ENCODE data around the gene ZRANB1.

ZRANB1 gene

DNA sequence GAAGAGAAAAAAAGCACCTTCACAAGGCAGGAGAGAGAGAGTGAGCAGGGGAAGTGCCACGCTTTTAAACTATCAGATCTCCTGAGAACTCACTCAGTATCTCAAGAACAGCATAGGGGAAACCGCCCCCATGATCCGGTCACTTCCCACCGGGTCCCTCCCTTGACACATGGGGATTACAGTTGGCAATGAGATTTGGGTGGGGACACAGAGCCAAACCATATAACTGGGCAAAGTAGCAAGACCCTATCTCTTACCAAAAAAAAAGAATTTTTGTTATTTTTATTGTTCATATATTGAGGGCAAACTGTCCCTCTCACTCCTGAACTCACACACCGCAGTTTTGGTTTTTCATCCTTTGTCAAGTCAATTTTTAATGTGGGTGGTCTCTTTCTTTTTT is 18.2 kb upstream of the ZRANB1 start:
- DNase-seq, result no peak

DNA sequence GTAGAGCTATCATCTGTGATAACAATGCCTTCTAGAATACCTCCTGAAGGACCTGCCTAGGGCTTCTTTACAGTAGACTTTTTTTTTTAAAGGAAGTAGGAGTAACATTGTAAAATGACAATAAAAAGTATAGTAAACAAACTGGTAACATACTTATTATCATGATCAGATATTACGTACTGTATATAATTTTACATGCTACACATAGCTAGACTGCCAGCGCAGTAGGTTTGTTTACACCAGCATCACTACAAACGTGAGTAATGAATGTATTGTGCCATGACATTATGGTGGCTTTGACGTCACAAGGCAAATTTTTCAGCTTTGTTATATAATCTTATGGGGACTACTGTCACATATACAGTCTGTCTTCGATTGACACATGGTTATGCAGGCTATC is 15.4 kb upstream of the ZRANB1 start:
- DNase-seq, result no peak

DNA sequence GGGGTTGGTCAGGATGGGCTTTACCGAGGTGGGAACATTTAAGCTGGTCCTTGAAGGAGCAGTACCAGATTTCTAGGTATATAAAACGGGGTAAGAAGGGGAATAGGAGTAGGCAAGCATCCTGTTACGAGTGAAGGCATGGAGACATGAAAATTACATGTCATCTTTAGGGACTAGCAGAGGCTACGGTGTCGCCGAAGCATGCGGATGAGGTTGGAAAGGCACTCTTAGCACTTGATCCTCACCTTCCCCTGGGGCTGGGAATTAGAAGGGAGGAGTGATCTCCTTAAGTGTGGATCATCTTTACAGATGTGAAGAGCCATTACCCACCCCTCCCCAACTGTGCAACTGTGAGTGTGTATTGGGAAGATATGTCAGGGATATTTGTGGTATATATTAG is 13.8 kb upstream of the ZRANB1 start:
- DNase-seq, result no peak

DNA sequence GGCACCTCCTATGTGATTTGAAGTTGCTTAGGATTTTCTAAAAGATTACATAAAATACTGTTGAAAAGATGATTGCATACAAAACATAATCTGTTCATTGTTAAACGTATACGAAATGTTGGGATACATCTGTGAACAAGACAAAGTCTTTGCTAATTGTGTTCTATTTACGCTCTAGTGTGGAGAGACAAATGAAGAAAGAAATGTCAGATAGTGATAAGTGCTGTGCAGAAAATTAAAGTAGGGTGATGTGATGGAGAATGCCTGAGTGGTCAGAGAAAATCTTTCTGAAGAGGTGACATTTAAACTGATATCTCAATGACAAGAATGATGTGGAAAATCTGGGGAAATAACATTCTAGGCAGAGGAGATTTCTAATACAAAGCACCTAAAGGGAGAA is 13.4 kb upstream of the ZRANB1 start:
- no peak for DNase-seq

DNA sequence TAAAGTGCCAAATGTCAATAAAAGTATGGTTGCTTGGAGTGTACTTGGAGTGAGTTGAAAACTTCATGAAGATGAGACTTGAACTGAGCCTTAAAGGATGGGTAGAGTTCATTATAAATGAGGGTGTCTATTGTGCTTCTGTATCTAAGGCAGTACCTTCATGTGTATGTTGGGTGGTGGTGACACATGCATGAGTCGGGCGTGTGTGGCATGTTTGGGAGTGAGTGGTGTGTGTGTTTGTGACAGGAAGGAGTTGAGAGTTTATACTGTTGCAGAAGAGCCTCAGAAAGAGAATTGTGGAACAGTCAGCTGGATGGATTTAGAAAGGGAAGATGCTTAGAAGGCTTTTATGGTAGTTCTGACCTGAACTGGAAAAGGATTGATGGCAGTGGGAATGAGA is 6.0 kb upstream of the ZRANB1 start:
- DNase-seq, result no peak

DNA sequence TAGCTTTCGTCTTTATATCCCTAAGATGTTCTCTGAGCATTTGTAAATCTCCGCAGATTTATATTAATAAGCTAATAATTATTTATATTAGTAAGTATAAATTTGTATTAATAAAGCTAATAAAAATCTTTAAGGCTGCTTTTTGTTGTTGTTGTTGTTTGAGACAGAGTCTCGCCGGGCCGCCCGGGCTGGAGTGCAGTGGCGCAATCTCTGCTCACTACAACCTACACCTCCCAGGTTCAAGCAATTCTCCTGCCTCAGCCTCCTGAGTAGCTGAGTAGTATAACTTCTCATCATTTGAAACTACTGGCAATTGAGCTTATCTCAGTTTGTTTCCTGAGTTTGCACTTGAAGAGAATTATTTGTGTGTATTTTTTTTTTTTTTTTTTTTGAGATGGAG is 5.1 kb upstream of the ZRANB1 start:
- DNase-seq, result no peak

DNA sequence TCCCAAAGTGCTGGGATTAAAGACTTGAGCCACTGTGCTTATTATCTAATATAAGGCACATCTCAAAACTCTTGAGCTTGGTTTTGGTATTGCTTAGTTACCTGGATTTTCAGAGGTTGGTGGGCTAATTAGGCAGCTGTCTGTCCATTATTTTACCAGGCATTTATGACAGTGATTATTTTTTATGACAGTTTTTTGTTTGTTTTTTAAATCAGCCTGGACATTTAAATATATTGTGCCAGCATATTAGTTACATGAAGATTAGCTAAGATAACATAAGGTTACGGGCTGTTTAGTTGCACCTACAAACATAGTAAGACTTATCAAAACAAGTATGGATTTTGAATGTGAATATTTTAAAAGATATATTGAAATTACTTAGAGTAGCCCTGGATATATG is 2.6 kb upstream of the ZRANB1 start:
- DNase-seq, result no peak

DNA sequence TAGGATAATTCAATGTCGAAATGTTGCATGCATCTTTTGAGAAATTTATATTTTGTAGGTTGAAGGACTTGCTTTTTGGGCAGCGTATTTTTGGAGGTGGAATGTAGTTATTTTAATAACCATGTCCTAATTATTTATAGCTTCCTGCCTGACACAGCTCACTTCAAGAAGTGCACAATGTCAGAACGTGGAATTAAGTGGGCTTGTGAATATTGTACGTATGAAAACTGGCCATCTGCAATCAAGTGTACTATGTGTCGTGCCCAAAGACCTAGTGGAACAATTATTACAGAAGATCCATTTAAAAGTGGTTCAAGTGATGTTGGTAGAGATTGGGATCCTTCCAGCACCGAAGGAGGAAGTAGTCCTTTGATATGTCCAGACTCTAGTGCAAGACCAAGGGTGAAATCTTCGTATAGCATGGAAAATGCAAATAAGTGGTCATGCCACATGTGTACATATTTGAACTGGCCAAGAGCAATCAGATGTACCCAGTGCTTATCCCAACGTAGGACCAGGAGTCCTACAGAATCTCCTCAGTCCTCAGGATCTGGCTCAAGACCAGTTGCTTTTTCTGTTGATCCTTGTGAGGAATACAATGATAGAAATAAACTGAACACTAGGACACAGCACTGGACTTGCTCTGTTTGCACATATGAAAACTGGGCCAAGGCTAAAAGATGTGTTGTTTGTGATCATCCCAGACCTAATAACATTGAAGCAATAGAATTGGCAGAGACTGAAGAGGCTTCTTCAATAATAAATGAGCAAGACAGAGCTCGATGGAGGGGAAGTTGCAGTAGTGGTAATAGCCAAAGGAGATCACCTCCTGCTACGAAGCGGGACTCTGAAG is 620 bp downstream of the ZRANB1 start:
- DNase-seq, result no peak

DNA sequence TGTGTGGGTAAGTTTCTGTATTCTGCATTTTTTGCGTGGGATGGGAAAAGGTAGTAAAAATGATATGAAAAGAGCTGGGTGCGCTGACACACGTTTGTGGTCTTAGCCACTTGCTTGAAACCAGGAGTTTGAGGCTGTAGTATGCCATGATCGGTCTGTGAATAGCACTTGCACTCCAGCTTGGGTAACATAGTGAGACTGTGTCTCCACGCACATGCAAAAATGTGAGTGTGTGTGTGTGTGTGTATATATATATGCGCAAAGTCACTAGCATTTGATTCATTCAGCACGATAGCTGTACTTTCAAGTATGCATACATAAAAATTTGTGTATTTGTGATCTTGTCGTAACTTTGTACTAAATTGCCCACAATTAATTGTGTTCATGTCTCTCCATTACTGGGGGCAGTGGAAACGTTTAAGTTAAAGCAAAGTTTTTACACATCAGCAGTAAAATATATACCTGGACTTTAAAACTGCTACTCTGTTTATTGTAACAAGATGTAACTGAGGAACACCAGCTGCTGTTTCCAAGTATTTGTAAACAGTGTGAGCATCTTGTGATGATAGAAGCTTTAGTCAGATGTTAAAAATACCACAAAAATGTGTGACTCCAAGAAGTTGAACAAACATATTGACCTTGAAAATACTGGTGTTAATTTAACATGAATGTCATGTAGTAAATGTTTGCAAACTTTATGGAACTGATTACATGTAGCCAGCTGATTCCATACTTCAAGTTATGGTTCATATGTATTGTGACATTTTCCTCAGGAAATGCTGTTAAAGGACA is 1.6 kb downstream of the ZRANB1 start:
- DNase-seq, result no peak

DNA sequence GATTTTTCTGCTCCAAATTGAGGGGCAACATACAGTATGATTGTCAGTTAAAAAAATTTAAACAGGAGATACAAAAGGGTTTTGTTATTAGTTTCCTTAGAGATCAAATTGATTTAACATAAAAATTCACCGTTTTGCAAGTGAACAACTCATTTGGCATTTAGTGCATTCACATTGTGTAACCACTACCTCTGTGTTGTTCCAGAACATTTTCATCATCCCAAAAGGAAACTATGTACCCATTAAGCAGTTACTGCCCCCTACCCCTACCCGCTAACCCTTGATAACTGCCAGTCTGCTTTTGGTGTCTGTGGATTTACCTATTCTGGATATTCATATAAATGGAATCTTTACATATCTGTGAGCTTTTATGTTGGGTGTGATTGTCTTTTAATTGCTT is 3.1 kb downstream of the ZRANB1 start:
- no peak for DNase-seq

DNA sequence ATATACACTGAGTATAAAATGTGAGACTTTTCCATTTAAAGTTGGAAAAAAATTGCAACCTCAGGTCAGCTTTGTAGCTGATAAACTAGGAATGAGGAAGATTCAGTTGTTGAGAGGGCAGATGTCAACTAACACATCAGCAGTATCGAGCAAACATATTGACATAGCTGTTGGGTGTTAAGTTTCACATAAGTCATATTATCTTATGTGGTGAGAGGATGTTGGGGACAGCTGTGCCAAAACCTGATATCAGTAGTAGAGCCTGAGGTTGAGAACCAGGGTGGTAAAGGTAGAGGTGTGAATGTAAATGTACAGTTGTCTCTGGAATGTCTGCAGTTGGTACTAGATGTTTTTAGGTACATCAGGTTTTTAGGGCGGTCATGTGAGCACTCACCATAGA is 5.0 kb downstream of the ZRANB1 start:
- DNase-seq, result no peak

DNA sequence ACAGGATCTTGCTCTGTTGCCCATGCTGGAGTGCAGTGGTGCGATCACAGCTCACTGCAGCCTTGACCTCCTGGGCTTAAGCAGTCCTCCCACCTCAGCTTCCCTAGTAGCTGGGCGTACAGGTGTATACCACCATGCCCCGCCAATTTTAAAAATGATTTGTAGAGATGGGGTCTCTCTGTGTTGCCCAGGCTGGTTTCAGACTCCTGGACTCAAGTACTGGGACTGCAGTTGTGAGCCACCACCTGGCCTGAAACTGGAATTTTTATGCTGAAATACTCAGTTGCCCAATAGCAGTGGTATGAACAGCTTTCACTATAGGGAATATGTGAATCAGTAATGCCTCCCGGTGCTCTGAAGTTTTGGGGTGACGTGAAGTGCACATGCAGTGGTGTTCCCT is 7.6 kb downstream of the ZRANB1 start:
- DNase-seq, result no peak

DNA sequence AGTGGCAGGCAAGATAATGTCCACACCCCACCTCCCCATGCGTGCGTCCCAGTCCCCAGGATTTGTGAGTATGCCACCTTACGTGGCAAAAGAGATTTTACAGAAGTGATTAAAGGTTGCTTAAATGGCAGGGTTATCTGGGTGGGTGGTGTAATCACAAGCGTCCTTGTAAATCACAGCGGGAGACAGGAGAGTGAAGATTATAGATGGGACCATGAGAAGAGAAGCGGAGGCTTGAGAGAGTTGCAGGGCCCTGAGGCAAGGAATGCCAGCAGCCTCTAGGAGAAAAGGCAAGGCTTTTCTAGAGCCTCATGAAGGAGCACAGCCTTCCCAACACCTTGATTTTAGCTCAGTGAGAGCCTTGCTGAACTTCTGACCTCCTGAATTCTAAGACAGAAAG is 10.2 kb downstream of the ZRANB1 start:
- DNase-seq, result no peak

DNA sequence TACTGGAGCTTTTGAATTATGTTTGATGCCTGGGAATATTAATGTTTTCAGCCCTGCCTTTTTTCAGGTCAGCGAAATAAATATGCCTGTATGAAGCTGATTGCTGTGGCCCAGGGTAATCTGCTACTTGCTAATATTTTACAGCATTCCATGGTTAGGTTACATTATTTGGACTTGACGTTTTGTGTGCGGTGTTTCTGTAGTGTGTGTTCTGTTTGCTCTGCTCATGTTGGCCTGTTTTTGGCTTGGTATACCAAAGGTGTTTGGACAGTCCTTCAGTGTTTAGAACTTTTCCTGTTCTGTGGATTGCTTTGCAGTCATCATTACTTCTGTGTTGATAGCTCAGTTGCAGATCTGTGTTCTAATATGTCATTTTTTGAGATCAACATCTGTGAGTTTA is 11.5 kb downstream of the ZRANB1 start:
- DNase-seq, result no peak

DNA sequence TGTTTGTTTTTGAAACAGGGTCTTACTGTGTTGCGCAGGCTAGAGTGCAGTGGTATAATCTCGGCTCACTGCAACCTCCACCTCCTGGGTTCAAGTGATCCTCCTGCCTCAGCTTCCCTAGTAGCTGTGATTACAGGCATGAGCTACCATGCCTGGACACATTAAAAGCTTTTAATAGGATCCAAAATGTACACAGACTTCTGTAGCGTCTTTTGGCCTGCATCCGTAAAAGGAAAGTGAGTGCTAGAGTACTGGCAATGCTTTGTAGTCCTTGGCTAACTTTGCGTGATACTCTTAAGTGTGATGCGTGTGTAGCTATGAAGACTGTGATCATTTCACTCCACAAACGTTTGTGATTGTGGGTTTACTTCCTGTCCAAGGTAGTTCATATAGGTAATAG is 13.3 kb downstream of the ZRANB1 start:
- DNase-seq, result no peak

DNA sequence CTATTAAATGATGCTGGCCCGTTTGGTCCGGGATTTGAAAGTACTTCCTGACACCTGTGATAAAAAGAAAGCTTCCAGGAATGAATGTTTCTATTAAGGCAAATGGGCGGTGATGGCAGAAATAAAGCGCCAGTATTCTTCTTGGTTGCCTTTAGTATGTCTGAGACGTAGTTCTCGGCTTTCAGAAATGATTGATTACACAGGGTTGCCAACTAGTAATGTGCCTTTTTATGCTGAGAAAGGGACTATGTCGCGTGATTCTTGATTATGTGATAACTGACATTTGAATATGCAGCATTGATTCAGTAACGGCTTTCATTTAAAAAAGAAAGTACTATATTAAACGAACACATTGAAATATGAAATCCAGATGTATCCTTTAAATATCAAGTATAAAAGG is 13.9 kb downstream of the ZRANB1 start:
- DNase-seq, result no peak

DNA sequence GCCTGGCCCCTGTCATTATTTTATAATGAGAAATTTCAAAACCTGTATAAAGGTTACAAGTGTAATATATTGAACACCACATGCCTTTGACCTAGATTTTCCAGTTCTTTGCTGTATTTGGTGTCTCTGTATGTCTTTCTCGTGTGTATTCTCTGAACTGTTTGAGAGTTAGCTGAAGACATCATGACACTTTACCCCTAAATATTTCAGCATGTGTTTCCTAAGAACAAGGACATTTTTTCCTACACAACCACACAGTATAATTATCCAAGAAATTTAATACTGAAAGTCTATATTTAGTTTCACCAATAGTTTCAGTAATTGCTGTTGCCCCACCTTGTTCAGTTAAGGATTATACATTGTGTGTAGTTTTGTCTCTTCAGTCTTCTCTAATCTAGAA is 14.8 kb downstream of the ZRANB1 start:
- no peak for DNase-seq

DNA sequence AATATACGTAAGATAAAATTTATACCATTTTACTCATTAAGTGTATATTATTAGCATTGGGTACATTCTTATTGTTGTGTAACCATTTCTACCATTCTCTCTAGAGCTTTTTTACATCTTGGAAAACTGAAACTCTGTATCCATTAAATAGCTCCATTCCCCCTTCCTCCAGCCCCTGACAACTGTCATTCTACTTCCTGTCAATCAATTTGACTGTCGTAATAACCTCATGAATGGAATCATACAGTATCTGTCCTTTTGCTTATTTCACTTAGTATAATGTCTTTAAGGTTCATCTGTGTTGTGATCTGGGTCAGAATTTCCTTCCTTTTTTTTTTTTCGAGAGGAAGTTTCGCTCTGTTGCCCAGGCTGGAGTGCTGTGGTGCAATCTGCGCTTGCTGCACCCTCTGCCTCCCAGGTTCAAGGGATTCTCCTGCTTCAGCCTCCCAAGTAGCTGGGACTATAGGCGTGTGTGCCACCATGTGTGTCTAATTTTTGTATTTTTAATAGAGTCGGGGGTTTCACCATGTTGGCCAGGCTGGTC is 15.6 kb downstream of the ZRANB1 start:
- no peak for DNase-seq

DNA sequence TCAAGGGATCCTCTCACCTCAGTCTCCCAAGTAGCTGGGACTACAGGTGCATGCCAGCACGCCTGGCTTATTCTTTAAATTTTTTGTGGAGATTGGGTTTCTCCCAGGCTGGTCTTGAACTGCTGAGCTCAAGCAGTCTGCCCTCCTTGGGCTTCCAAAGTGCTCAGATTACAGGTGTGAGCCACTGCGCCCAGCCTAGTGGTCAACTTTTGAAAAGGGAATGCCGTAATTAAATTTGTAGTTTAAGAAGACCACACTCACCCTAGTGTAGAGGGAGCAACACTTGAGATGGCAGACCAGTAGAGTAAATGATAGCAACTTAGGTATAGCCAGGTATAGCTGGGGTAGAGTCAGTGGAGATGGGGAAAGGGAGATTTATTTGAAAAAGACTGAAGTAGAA is 17.6 kb downstream of the ZRANB1 start:
- DNase-seq, result no peak

DNA sequence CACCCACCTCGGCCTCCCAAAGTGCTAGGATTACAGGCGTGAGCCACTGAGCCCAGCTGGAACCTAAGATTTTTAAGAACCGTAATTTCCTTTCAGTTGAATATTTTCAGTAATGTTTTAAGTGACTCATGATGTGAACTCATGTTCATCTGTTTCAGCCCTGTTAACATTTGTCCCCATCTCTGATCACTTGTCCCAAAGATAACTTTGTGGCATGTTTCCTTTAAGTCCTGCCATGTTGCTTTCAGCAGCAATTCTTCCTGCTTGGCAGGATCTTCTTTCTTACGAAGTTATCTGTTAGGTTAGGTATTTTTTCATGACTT is 19.3 kb downstream of the ZRANB1 start:
- no peak for DNase-seq

DNA sequence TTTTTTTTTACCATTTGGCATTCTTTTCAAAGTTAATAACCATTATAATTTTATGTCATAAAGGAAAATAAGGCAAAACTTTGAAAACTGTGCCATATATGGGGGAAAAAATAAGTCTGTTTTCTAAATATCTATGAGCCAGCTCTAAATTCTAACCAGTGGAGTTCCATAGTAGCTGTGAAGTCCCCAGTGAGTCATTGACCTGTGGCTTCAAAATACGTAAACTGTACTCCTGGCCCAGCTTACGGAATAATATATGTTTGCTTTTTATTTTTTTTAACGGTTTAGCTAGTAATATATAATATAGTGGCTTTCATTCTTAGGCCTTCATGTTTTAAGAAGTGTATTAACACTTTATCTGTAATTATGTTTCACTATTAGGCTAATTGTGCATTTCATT is 20.5 kb downstream of the ZRANB1 start:
- no peak for DNase-seq

DNA sequence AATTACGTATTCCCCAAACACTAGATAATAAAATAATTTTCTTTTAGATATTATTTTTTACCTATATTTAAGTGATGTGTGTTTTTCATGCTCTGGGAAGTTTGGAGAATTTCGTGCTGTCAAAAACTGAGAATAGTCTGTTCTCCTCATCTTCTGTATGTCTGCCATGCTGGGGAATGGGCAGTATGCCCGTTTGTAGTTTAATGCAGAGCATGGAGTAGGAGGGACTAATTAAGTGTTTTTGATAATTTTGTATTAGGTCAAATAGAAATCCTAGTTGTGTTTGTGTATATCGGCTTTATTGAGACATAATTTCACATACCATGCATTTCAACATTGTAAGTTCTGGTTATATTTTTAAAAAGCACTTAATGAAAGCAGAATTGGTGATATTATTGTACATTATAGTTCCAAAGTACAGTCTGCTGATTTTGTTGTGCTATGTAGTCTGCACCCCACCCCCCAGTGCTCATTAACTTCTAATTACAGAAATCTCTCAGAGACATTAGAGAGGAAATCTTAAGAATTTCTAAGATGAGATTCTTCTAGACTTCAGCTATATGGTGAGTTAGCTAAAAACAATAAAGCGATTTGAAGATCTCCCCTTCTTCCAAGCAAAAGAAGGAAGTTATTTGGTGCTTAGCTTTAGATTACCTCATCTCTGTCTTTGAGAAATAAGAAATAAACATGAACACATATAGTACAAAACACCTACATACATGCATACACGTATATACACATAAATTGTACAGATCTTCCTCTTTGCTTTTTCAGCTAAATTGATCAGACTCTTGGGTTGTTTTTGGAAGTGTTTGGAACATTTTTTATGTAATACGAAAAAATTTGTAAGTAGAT is 22.2 kb downstream of the ZRANB1 start:
- DNase-seq, result no peak

DNA sequence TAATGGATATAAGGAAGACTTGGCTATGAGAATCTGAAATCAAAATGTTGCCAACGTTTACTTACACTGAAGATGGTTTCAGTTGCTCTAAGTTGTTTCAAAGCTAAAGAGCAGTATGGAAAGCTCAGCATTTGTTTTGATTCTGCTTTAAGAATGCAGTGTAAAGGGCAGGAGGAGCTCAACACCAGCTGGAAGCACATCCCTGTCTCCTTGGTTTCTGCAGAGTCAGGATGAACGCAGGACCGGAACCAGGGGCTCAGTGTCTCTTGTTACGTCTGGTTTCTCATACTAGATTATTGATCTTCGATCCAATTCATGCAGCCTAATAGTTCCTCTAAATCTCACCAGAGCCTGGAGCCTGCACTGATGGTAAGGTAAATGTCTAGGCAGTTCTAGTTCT is 24.1 kb downstream of the ZRANB1 start:
- no peak for DNase-seq

Measured in CD4-positive, alpha-beta T cell treated with Interleukin-1 beta for 1 hour (primary cell).